Measurements from ENCODE around the gene DAO. TPM values are rescaled to one million over a fixed set of nuclear protein-coding genes. Genes with fewer than 3 reads are reported as not detected.

DAO gene
- total and polyA plus RNA-seq, 8 donors: not detected

DNA sequence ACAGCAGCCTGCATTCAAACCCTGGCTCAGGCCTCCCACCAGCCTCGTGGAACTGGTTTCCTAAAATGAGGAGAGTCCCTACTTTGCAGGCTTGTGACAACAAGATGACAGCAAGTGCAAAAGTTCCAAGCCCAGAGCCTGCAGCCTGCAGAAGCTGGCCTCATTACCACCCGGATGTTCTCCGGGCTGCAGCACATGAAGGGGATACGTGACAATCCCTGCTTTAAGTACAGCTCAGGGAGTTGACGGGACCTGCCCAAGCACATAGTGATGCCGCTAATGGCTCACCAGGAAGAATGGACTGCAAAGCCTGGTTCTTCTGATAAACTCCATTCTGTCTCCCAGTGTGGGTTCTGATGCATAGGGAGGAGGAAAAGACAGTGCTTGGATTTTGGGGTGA, 37.5 kb upstream of the DAO start:
- H3K36me3 ChIP-seq: peaks cover 0 to 31% of the 10 kb centered on the region in 2 donors
- intact Hi-C loops (cut with DNase I): no loop called here
- no peaks in the 10 kb centered on the region for H3K27me3 ChIP-seq
- H3K27ac ChIP-seq: peak overlapping the region in 1 of 2 donors; percentile 67
- H3K4me1 ChIP-seq: peaks cover 36 to 98% of the 10 kb centered on the region in 2 donors
- TF ChIP-seq, protein P1, sequence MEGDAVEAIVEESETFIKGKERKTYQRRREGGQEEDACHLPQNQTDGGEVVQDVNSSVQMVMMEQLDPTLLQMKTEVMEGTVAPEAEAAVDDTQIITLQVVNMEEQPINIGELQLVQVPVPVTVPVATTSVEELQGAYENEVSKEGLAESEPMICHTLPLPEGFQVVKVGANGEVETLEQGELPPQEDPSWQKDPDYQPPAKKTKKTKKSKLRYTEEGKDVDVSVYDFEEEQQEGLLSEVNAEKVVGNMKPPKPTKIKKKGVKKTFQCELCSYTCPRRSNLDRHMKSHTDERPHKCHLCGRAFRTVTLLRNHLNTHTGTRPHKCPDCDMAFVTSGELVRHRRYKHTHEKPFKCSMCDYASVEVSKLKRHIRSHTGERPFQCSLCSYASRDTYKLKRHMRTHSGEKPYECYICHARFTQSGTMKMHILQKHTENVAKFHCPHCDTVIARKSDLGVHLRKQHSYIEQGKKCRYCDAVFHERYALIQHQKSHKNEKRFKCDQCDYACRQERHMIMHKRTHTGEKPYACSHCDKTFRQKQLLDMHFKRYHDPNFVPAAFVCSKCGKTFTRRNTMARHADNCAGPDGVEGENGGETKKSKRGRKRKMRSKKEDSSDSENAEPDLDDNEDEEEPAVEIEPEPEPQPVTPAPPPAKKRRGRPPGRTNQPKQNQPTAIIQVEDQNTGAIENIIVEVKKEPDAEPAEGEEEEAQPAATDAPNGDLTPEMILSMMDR (IDR thresholded peaks at IDR 0.05): no peak
- H3K9me3 ChIP-seq: no peaks in the 10 kb centered on the region
- H3K4me3 ChIP-seq: no peak overlapping the region
- no peak for ATAC-seq
- no peak for DNase-seq

DNA sequence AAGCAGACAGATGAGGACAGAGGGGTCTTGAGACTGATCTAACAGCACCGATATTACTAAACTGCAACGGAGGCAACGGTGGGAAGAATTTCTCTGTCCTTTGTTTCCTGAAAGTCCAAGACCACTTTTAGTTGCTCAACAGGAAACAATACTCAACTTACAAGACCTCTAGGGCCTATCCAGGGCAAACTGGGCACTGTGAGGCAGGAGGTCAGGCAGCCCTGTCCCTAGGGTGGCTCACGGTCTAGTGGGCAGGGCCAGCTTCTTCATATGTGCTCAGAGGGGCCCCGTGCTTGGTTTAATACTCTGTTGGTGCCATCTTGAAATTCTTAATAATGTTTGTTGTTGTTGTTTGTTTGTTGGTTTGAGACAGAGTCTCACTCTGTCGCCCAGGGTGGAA, 36.7 kb upstream of the DAO start:
- intact Hi-C loops (cut with DNase I): no loop called here
- peak overlapping the region; percentile 7 to 67 for H3K27ac ChIP-seq
- no peaks in the 10 kb centered on the region for H3K9me3 ChIP-seq
- DNase-seq (no peak), ATAC-seq (no peak)
- TF ChIP-seq, protein P1 (IDR thresholded peaks at IDR 0.05): no peak
- H3K27me3 ChIP-seq: no peaks in the 10 kb centered on the region
- peaks cover 29 to 98% of the 10 kb centered on the region in 2 donors for H3K4me1 ChIP-seq
- H3K36me3 ChIP-seq: peaks cover 0 to 39% of the 10 kb centered on the region in 2 donors
- no peak overlapping the region for H3K4me3 ChIP-seq

GRCh38 chr12:108845696-108846095, 34.2 kb upstream of the DAO start:
- DNase-seq (no peak), ATAC-seq (no peak)
- Histone ChIP-seq H3K4me1 (peaks cover 10 to 92% of the 10 kb centered on the region in 2 donors), H3K4me3 (no peak overlapping the region), H3K36me3 (peaks cover 0 to 51% of the 10 kb centered on the region in 2 donors), H3K9me3 (no peaks in the 10 kb centered on the region), H3K27me3 (no peaks in the 10 kb centered on the region), H3K27ac (peak overlapping the region in 1 of 2 donors; percentile 77)
- intact Hi-C loops (cut with DNase I): no loop called here
- TF ChIP-seq, protein P1 (IDR thresholded peaks at IDR 0.05): no peak

DNA sequence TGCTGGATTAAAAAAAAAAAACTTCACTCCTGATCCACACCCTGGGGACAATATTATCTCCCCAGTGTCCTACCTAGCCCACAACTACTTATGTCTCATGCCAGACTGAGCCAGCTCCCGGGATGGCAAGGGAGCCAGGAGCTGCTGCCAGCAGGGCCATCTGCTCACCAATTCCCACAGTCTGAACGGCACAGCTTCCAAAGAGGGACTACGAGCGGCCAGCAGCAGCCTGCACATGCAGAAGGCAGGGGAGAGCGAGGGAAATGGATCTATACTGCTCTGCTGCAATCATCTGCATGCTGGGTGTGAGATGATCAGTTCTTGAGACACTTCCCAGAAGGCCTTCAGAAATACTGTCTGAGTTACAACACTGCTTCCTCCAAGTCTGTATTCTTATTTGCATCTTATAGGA, 33.6 kb upstream of the DAO start:
- DNase-seq (no peak), ATAC-seq (peak; percentile 38)
- Histone ChIP-seq H3K27ac (peak overlapping the region in 1 of 2 donors; percentile 77), H3K9me3 (no peaks in the 10 kb centered on the region), H3K4me1 (peaks cover 15 to 92% of the 10 kb centered on the region in 2 donors), H3K27me3 (no peaks in the 10 kb centered on the region), H3K36me3 (peaks cover 0 to 51% of the 10 kb centered on the region in 2 donors), H3K4me3 (no peak overlapping the region)
- intact Hi-C loops (cut with DNase I): no loop called here
- TF ChIP-seq, protein P1 (IDR thresholded peaks at IDR 0.05): no peak

- peaks cover 29 to 92% of the 10 kb centered on the region in 2 donors for H3K4me1 ChIP-seq
- peak overlapping the region in 1 of 2 donors; percentile 14 for H3K27ac ChIP-seq
These were observed 32.2 kb upstream of the DAO start for GRCh38 chr12:108847705-108848104.

More at GRCh38 chr12:108847705-108848104, 32.2 kb upstream of the DAO start:
- H3K27me3 ChIP-seq: no peaks in the 10 kb centered on the region
- H3K36me3 ChIP-seq: peaks cover 0 to 47% of the 10 kb centered on the region in 2 donors
- ATAC-seq (no peak), DNase-seq (no peak)
- H3K9me3 ChIP-seq: no peaks in the 10 kb centered on the region
- intact Hi-C loops (cut with DNase I): no loop called here
- no peak overlapping the region for H3K4me3 ChIP-seq
- TF ChIP-seq, protein P1 (IDR thresholded peaks at IDR 0.05): no peak

Measured in left lung (tissue), 10 donors.